A204.1 (cell line): Measurements from ENCODE around the gene ACTMAP.
"Not testable (repeated sequence)": the region's sequence is repeated elsewhere in the genome, so short reads cannot be mapped to it uniquely, and the experiment has no call there.

Source experiments
- FAIRE-seq: peaks from 2 replicates; lab custom pipeline; 2012; peaks lifted over from hg19 to GRCh38; lab: Jason Lieb, UNC

The ACTMAP gene

GRCh38 chr19:40743926-40744325 is 6.4 kb downstream of the ACTMAP start:
- no peak for FAIRE-seq

- no peak for FAIRE-seq
Measured at GRCh38 chr19:40742886-40743285, 7.4 kb downstream of the ACTMAP start.

- FAIRE-seq, result no peak
Measured at GRCh38 chr19:40742477-40742876, 7.8 kb downstream of the ACTMAP start.

GRCh38 chr19:40741527-40742390 is 8.5 kb downstream of the ACTMAP start:
- no peak for FAIRE-seq

GRCh38 chr19:40740747-40741146 is 9.5 kb downstream of the ACTMAP start:
- no peak for FAIRE-seq

- no peak for FAIRE-seq
Measured at GRCh38 chr19:40739871-40740703, 10.2 kb downstream of the ACTMAP start.

- FAIRE-seq, result no peak
Measured at GRCh38 chr19:40739030-40739839, 11.0 kb downstream of the ACTMAP start.

GRCh38 chr19:40737102-40737644 is 13.1 kb downstream of the ACTMAP start:
- no peak for FAIRE-seq

GRCh38 chr19:40736661-40737060 is 13.6 kb downstream of the ACTMAP start:
- no peak for FAIRE-seq

- FAIRE-seq, result no peak
Measured at GRCh38 chr19:40735013-40735771, 15.1 kb downstream of the ACTMAP start.

GRCh38 chr19:40733149-40733548 is 17.1 kb downstream of the ACTMAP start:
- FAIRE-seq, result no peak

- FAIRE-seq, result not testable (repeated sequence)
Measured at GRCh38 chr19:40732304-40732703, 18.0 kb downstream of the ACTMAP start.

GRCh38 chr19:40730065-40730464 is 20.2 kb downstream of the ACTMAP start:
- FAIRE-seq, result not testable (repeated sequence)

GRCh38 chr19:40726279-40726678 is 24.0 kb downstream of the ACTMAP start:
- FAIRE-seq, result no peak

GRCh38 chr19:40724855-40725254 is 25.4 kb downstream of the ACTMAP start:
- no peak for FAIRE-seq

- FAIRE-seq, result no peak
Measured at GRCh38 chr19:40724315-40724714, 26.0 kb downstream of the ACTMAP start.

- FAIRE-seq, result no peak
Measured at GRCh38 chr19:40723661-40724254, 26.5 kb downstream of the ACTMAP start.

GRCh38 chr19:40721936-40722661 is 28.2 kb downstream of the ACTMAP start:
- no peak for FAIRE-seq

GRCh38 chr19:40721140-40721486 is 29.2 kb downstream of the ACTMAP start:
- FAIRE-seq, result no peak

GRCh38 chr19:40719414-40719894 is 30.8 kb downstream of the ACTMAP start:
- FAIRE-seq, result no peak
